ENCODE measurements around the gene MCM5.

DNA sequence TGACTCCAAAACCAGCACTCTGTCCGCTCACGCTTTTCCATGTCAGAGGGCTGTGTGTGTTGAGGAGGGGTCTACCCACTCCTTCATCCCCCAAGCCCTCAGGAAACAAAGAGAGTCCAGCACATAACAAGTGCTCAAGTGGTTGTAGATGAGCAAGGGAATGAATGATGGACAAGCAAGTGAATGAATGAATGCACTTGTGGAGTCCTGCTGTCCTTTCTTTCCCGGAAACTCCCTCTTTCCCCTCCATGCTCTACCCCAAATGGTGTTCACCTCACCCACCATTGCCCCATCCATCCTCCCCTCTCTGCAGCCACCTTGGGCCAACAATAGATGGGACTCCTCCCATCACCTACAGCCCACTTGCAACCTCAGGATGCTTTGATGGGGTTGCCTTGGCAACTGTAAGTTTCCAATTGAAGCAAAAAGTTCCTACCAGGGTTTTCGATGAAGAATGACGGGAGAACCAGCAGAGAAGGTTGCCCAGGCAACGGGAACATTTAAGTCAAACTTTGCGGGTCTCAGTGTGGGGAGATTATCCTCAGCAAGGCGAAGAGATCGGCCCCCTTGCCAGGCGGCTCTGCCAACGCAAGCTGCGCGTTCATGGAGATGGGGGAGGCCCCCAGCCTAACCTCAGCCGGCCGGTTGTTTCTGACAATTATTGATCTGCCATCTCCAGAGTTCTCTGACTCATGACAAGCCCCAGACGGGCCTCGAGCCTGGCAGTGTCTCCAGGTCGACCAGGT is 51.1 kb downstream of the MCM5 start:
- TF ChIP-seq, protein P1, sequence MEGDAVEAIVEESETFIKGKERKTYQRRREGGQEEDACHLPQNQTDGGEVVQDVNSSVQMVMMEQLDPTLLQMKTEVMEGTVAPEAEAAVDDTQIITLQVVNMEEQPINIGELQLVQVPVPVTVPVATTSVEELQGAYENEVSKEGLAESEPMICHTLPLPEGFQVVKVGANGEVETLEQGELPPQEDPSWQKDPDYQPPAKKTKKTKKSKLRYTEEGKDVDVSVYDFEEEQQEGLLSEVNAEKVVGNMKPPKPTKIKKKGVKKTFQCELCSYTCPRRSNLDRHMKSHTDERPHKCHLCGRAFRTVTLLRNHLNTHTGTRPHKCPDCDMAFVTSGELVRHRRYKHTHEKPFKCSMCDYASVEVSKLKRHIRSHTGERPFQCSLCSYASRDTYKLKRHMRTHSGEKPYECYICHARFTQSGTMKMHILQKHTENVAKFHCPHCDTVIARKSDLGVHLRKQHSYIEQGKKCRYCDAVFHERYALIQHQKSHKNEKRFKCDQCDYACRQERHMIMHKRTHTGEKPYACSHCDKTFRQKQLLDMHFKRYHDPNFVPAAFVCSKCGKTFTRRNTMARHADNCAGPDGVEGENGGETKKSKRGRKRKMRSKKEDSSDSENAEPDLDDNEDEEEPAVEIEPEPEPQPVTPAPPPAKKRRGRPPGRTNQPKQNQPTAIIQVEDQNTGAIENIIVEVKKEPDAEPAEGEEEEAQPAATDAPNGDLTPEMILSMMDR (IDR thresholded peaks at IDR 0.05): no peak
- no peak for TF ChIP-seq POLR2A (IDR thresholded peaks at IDR 0.05)
